ENCODE data around the gene FANCL.
"Not testable (repeated sequence)": the region's sequence is repeated elsewhere in the genome, so short reads cannot be mapped to it uniquely, and the experiment has no call there.

Gene FANCL

DNA sequence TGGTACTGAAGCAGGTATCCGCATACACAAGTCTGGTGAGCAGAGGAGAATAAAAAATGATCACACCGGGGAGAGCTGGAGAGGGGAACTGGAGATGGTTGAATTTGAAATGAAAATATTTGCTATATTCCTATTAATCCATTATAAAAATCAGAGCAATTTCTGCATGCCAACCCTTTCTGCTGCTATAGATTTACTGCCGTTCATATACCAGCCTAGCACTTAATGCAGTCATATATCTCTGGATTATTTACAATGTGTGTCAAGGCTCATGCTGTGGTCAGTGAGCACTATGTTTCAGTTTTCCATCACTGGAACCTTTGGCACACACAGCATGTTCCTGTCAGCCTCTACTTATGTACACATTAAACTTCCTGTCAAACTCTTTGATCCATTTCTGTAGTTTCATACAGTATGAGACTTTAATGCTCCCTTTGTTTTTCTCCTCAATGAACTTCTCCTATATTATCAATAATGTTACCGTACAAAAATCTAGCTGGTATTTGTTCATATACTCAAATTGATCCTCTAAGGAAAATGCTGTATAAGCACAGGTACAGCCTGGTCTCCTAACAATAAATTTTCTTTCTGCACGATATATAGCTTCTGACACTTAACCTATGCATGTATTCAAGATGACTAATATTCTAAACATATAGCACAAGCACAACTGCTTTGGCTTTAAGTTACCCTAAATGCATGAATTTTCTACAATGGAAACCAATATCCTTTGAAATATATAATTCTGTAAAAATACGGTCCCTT is 36.7 kb downstream of the FANCL start:
- no peak for DNase-seq

DNA sequence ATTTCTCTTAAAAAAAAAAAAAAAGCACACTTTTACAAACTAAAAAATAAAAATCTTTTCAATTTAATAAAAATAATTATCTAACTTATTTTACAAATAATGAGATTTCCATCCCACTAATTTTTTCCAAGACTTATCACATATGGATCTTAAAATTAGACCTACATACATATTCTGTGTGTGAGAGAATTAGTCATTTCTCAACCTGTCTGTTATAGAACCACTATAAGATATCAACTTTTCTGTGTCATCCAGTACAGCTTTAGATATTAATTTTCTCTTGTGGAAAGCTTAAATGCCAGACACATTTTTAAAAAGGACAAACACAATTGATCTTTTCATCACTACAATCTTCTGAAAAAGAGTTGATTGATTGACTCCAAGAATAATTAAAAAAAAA is 38.1 kb downstream of the FANCL start:
- no peak for DNase-seq

GRCh38 chr2:58202404-58202803 is 38.7 kb downstream of the FANCL start:
- no peak for DNase-seq

DNA sequence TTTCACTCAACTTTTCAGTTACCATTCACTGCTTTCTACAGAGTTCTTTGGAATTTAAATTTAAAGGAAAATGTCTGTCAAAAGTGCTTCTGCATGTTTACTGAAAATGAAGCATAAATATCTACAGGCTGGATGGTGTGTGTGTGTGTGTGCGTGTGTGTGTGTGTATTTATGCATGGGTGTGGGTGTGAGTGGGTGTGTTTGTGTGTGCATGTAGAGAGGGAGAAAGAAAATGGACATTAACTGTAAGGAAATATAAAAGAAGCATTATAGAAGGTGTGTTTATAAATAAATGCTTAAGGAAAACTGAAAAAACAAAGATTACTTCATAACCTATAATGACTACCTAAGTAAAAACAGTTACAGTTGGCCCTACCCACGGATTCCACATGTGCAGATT is 43.2 kb downstream of the FANCL start:
- DNase-seq: no peak

GRCh38 chr2:58195662-58196061 is 45.5 kb downstream of the FANCL start:
- no peak for DNase-seq

GRCh38 chr2:58194458-58194857 is 46.7 kb downstream of the FANCL start:
- DNase-seq: no peak

DNA sequence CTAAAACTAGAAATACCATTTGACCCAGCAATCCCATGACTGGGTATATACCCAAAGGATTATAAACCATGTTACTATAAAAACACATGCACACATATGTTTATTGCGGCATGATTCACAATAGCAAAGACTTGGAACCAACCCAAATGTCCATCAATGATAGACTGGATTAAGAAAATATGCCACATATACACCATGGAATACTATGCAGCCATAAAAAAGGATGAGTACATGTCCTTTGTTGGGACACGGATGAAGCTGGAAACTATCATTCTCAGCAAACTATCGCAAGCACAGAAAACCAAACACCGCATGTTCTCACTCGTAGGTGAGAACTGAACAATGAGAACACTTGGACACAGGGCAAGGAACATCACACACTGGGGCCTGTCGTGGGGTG is 54.1 kb downstream of the FANCL start:
- not testable (repeated sequence) for DNase-seq

DNA sequence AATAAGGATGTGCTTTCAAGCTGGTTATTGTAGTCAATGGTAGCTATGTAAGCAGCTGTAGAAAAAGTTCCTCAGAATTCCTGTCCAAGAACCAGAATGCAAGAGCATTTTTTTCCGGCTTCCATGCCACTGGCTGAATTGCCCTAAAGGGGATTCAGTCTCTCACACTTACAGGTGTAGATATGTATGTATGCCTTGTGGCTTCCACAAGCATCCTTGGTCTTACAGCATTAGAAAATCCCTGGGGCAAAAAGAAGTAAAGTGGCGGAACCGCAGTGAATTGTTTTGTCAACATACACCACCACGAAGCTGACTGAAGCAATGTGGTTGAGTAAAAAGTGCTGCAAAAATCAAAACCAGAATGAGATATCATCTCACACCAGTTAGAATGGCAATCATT is 54.6 kb downstream of the FANCL start:
- no peak for DNase-seq

DNA sequence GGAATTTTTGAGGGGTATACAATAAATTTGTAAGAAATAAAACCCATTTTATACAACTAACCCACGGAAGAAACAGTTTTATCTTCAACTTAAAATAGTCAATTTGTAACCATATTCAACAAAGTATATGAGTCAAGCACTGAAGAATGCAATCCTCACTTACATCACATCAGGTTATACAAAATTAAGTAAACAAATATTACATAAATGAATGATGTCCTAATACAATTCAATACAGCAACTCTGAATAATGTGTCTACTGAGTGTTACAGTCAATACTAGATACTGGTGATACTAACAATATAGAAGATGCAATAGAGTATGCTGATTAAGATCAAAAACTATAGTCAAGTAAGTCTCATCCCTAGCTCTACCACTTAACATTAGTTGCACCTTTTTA is 58.6 kb downstream of the FANCL start:
- no peak for DNase-seq

DNA sequence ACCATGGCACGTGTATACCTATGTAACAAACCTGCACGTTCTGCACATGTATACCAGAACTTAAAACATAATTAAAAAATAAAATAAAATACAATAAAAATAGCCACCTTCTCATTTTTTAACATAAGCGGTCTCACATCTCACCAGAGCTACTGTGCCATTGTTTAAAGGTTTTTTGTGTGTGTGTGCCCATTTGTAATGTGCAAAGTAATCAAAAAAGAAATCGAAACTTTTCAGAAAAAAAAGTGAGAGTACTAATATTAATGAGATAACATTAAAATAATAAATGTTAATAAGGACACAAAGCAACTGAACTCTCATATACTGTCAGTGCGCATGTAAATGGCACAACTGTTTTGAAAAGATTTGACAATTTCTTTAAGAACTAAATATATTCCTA is 60.5 kb downstream of the FANCL start:
- no peak for DNase-seq

DNA sequence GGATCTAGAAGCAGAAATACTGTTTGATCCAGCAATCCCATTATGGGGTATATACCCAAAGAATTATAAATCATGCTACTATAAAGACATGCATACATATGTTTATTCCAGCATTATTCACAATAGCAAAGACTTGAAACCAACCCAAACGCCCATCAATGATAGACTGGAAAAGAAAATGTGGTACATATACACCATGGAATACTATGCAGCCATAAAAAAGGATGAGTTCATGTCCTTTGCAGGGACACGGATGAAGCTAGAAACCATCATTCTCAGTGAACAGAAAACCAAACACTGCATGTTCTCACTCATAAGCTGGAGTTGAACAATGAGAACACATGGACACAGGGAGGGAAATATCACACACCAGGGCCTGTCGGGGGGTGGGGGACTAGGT is 61.0 kb downstream of the FANCL start:
- not testable (repeated sequence) for DNase-seq

GRCh38 chr2:58177187-58177586 is 63.9 kb downstream of the FANCL start:
- not testable (repeated sequence) for DNase-seq

DNA sequence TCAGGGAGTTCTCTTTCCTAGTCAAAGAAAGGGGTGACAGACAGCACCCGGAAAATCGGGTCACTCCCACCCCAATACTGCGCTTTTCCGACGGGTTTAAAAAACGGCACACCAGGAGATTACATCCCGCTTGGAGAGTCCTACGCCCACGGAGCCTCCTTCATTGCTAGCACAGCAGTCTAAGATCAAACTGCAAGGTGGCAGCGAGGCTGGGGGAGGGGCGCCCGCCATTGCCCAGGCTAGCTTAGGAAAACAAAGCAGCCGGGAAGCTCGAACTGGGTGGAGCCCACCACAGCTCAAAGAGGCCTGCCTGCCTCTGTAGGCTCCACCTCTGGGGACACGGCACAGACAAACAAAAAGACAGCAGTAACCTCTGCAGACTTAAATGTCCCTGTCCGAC is 69.3 kb downstream of the FANCL start:
- DNase-seq: not testable (repeated sequence)

DNA sequence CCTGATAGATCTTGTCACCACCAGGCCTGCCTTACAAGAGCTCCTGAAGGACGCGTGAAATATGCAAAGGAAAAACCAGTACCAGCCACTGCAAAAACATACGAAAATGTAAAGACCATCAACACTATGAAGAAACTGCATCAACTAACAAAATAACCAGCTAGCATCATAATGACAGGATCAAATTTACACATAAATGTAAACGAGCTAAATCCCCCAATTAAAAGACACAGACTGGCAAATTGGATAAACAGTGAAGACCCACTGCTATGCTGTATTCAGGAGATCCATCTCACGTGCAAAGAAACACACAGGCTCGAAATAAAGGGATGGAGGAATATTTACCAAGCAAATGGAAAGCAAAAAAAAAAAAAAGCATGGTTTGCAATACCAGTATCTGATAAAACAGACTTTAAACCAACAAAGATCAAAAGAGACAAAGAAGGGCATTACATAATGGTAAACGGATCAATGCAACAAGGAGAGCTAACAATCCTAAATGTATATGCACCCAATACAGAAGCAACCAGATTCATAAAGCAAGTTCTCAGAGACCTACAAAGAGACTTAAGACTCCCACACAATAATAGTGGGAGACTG is 70.7 kb downstream of the FANCL start:
- DNase-seq: not testable (repeated sequence)

DNA sequence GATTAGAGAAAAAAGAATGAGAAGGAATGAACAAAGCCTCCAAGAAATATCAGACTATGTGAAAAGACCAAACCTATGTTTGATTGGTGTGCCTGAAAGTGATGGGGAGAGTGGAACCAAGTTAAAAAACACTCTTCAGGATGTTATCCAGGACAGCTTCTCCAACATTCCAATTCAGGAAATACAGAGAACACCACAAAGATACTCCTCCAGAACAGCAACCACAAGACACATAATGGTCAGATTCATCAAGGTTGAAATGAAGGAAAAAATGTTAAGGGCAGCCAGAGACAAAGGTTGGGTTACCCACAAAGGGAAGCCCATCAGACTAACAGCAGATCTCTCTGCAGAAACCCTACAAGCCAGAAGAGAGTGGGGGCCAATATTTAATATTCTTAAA is 71.3 kb downstream of the FANCL start:
- DNase-seq: not testable (repeated sequence)

DNA sequence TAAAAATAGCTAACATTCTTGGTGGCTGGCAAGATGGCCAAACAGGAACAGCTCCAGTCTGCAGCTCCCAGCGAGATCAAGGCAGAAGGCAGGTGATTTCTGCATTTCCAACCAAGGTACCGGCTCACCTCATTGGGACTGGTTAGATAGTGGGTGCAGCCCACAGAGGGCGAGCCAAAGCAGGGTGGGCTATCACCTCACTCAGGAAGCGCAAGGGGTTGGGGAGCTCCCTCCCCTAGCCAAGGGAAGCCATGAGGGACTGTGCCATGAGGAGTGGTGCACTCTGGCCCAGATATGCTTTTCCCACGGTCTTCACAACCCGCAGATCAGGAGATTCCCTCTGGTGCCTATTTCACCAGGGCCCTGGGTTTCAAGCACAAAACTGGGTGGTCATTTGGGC is 73.0 kb downstream of the FANCL start:
- not testable (repeated sequence) for DNase-seq

DNA sequence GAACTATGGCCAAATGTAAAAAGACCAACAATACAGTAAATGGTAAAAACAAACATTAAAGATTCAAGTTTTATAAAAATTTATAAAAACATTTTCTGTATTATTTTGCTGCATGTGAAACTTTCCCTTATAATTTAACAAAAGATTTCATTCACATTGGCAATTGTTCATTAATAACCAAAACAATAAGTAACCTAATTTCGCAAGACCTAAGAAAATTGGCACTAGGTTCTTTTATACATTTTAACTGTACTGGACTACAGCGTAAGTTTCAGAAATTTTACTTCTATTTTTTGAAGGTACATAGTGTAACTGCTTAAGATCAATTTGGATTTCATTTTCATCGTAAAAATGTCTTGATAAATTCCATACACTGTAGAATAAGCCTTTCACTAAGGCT is 77.2 kb downstream of the FANCL start:
- DNase-seq: no peak

DNA sequence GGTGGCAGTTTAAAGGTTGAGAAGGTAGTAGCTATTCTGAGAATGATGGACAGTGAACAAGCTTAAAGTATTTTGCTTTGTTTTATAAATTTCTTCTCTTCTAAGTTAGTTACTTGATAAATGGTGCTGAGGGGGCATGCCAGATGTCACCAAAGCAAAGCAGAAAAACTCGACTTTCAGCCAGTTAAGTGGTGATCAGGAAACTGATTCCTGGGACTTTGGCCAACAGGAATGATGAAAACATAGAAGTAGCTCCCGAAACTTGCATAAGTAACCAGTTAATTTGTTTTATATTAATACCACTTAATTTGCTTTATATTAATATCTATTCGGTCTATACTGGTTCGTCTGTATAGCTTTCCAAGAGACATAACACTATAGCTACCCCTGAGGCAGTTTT is 82.6 kb downstream of the FANCL start:
- DNase-seq: no peak

DNA sequence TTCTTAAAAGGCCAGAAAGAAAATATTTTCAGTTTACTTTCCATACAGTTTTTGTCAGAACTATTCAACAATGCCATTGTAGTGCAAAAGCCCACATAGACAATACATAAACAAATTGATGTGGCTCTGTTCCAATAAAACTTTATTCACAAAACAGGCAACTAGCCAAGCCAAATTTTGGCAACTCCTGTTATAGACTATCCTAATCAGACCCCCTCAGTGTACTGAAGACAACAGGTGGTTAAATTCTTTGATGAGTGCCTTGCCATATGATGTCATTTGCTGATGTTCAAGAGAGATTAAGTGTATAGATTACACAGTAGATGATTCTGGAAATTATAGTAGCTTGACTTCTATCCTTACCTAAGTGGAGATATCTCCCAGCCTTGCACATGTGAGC is 83.4 kb downstream of the FANCL start:
- peak; percentile 36 for DNase-seq

- no peak for DNase-seq
Observed at GRCh38 chr2:58156780-58157179, 84.3 kb downstream of the FANCL start.

DNA sequence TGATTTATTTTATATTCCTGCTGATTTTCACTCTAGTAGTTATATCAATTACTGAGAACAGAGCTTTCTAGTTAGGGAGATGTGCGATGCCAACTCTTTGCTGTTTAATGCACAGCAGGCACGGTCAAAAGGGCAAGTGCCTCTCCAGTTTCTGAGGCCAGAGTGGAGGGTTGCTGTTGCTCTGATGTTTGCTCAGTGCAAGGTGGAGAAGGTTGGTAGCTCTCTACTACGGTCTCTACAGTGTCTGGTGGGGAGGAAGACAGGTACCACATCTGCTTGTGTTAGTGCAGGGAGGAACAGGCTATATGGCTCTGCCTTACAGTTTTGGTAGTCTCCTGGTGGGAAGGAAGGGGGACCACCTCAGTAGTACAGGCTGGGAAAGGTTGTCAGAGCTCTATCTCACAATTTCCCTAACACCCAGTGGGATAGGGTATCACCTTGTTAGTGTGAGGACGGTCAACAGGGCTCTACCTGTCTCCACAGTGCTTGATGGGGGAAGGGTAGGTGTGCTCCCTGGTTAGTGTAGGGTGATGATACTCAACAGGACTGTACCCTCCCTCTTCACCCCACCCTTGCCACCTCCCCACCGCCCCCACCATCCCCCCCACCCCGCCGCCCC is 85.9 kb downstream of the FANCL start:
- no peak for DNase-seq

DNA sequence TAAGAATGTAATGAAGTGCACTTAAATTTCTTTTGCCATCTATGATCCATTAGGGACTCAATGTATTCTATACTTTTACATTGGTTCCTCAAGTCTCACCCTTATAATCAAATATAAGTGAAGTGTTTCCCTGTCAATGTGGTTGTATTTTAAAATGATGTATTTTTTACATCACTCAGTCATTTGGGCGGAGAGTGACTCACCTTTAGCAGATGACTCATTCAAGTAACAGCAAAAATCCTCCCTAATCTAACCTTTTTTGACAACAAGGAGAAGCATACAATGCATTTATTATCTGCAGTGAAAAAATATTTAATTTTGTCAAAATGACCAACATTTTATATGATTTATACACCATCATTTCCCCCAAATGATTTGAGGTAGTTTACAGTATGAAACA is 94.4 kb downstream of the FANCL start:
- no peak for DNase-seq

GRCh38 chr2:58145769-58146168 is 95.4 kb downstream of the FANCL start:
- DNase-seq: not testable (repeated sequence)

- no peak for DNase-seq
Observed at GRCh38 chr2:58140508-58141072, 100.5 kb downstream of the FANCL start.

Data from hematopoietic multipotent progenitor cell treated with erythropoietin and hydrocortisone succinate and interleukin-3 and kit ligand, for 8 days (in vitro differentiated cells).